Measurements from ENCODE around the gene KRTAP9-7. TPM values are rescaled to one million over a fixed set of nuclear protein-coding genes. Genes with fewer than 3 reads are reported as not detected.
"Not testable (repeated sequence)": the region's sequence is repeated elsewhere in the genome, so short reads cannot be mapped to it uniquely, and the experiment has no call there.

KRTAP9-7 gene
- total RNA-seq, 2 donors from 2014 or later: not detected

DNA sequence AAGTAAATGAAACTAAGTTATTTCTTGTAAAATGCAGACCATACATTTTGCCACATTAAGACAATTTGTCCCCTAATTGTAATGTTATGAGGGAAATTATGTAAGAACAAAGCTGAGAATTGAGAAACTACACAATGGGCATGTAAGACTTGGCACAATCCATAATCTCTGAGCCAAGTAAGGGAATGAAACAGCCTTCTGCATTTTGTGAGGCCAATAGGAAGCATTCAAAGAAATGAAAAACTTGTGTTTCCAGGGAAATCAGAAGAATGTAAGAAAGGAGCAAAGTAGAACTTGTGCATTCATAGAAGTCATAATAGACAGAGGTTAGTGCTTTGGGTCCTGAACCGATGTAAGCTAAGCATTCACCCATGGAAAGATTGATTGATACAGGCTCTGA is 24.2 kb upstream of the KRTAP9-7 start:
- TF ChIP-seq, protein P1, sequence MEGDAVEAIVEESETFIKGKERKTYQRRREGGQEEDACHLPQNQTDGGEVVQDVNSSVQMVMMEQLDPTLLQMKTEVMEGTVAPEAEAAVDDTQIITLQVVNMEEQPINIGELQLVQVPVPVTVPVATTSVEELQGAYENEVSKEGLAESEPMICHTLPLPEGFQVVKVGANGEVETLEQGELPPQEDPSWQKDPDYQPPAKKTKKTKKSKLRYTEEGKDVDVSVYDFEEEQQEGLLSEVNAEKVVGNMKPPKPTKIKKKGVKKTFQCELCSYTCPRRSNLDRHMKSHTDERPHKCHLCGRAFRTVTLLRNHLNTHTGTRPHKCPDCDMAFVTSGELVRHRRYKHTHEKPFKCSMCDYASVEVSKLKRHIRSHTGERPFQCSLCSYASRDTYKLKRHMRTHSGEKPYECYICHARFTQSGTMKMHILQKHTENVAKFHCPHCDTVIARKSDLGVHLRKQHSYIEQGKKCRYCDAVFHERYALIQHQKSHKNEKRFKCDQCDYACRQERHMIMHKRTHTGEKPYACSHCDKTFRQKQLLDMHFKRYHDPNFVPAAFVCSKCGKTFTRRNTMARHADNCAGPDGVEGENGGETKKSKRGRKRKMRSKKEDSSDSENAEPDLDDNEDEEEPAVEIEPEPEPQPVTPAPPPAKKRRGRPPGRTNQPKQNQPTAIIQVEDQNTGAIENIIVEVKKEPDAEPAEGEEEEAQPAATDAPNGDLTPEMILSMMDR (conservative IDR thresholded peaks at IDR 0.05): no peak
- H3K36me3 ChIP-seq (ENCODE audit: control insufficient read depth, insufficient read depth, low read length): no peaks in the 10 kb centered on the region
- DNase-seq: no peak
- no peaks in the 10 kb centered on the region for H3K9me3 ChIP-seq (ENCODE audit: control insufficient read depth, low read length)
- no peak overlapping the region for H3K9ac ChIP-seq (ENCODE audit: extremely low read depth, low read length, poor library complexity, severe bottlenecking)
- H3K4me3 ChIP-seq (ENCODE audit: low read length): no peak overlapping the region
- 84 to 100% methylated on average over 1 of the region's 1 CpG for WGBS, 2 experiments (ENCODE audit: insufficient coverage in 1 of 2, insufficient read length in 1 of 2)
- H3K4me1 Mint-ChIP-seq: no peaks in the 10 kb centered on the region
- no peak overlapping the region for H3K27ac ChIP-seq (ENCODE audit: low read depth, low read length)
- H3K9me3 Mint-ChIP-seq: no peaks in the 10 kb centered on the region
- peaks cover 40% of the 10 kb centered on the region for H3K27me3 Mint-ChIP-seq (ENCODE audit: insufficient read depth)
- no peaks in the 10 kb centered on the region for H3K36me3 Mint-ChIP-seq (ENCODE audit: low read depth)
- H3K27me3 ChIP-seq (ENCODE audit: control insufficient read depth, insufficient read depth, low read length, poor library complexity, severe bottlenecking): peaks cover 35% of the 10 kb centered on the region
- no peaks in the 10 kb centered on the region for H3K4me1 ChIP-seq (ENCODE audit: control insufficient read depth, insufficient read depth, low read length)
- H3K27ac Mint-ChIP-seq: no peak overlapping the region
- H3K4me3 Mint-ChIP-seq: no peak overlapping the region

GRCh38 chr17:41254861-41255260 is 20.6 kb upstream of the KRTAP9-7 start:
- no peaks in the 10 kb centered on the region for H3K4me1 Mint-ChIP-seq
- H3K36me3 Mint-ChIP-seq (ENCODE audit: low read depth): no peaks in the 10 kb centered on the region
- no peak overlapping the region for H3K27ac Mint-ChIP-seq
- no peaks in the 10 kb centered on the region for H3K9me3 Mint-ChIP-seq
- TF ChIP-seq, protein P1 (conservative IDR thresholded peaks at IDR 0.05): no peak
- no peak for DNase-seq
- no peak overlapping the region for H3K4me3 Mint-ChIP-seq
- Histone ChIP-seq H3K4me1 (ENCODE audit: control insufficient read depth, insufficient read depth, low read length) (no peaks in the 10 kb centered on the region), H3K36me3 (ENCODE audit: control insufficient read depth, insufficient read depth, low read length) (no peaks in the 10 kb centered on the region), H3K4me3 (ENCODE audit: low read length) (no peak overlapping the region), H3K27ac (ENCODE audit: low read depth, low read length) (no peak overlapping the region), H3K9ac (ENCODE audit: extremely low read depth, low read length, poor library complexity, severe bottlenecking) (no peak overlapping the region), H3K9me3 (ENCODE audit: control insufficient read depth, low read length) (no peaks in the 10 kb centered on the region), H3K27me3 (ENCODE audit: control insufficient read depth, insufficient read depth, low read length, poor library complexity, severe bottlenecking) (peaks cover 60% of the 10 kb centered on the region)
- peaks cover 43% of the 10 kb centered on the region for H3K27me3 Mint-ChIP-seq (ENCODE audit: insufficient read depth)
- WGBS, 2 experiments (ENCODE audit: insufficient coverage in 1 of 2, insufficient read length in 1 of 2): 55% methylated on average over 1 of the region's 1 CpG; no CpG with 5 or more reads in 1 of the 2 experiments

DNA sequence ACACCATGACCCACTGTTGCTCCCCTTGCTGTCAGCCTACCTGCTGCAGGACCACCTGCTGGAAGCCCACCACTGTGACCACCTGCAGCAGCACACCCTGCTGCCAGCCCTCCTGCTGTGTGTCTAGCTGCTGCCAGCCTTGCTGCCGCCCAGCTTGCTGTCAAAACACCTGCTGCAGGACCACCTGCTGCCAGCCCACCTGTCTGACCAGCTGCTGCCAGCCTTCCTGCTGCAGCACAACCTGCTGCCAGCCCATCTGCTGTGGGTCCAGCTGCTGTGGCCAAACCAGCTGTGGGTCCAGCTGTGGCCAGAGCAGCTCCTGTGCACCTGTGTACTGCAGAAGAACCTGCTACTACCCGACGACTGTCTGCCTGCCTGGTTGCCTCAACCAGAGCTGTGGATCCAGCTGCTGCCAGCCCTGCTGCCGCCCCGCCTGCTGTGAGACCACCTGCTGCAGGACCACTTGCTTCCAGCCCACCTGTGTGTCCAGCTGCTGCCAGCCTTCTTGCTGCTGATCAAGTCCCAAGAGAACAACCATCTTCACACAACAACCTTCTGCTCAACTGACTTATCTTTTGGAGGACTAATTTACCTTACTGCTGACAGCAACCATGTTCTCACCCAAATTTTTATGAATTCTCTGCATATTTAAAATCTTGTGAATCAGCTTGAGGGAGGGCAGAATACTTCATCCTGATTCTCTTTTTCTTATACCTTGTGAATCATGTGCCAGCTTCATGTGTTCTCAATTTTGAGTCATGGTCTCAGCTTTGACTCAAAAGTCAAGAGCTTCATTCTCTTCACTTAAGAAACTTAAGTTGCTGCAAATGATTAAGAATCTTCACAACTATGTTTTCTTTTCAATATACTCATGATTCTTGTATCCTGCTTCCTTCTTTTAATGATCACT is 19.9 kb upstream of the KRTAP9-7 start, which contains the start of gene KRTAP9-9:
Gene KRTAP9-9 (plus strand): TSS at position 4 of the 910 bp plus-strand sequence.
- peaks cover 60% of the 10 kb centered on the region for H3K27me3 ChIP-seq (ENCODE audit: control insufficient read depth, insufficient read depth, low read length, poor library complexity, severe bottlenecking)
- WGBS, 2 experiments (ENCODE audit: insufficient coverage in 1 of 2, insufficient read length in 1 of 2): 78% methylated on average over 5 of the region's 5 CpGs; no CpG with 5 or more reads in 1 of the 2 experiments

More for the DNA sequence above, 19.9 kb upstream of the KRTAP9-7 start, which contains the start of gene KRTAP9-9:
- H3K36me3 ChIP-seq (ENCODE audit: control insufficient read depth, insufficient read depth, low read length); H3K4me1 ChIP-seq (ENCODE audit: control insufficient read depth, insufficient read depth, low read length); DNase-seq; H3K9me3 ChIP-seq (ENCODE audit: control insufficient read depth, low read length); H3K36me3 Mint-ChIP-seq (ENCODE audit: low read depth); H3K9ac ChIP-seq (ENCODE audit: extremely low read depth, low read length, poor library complexity, severe bottlenecking); H3K9me3 Mint-ChIP-seq; H3K27ac Mint-ChIP-seq; H3K4me3 ChIP-seq (ENCODE audit: low read length); H3K4me1 Mint-ChIP-seq; H3K4me3 Mint-ChIP-seq; H3K27ac ChIP-seq (ENCODE audit: low read depth, low read length): not testable (repeated sequence)
- H3K27me3 Mint-ChIP-seq (ENCODE audit: insufficient read depth): peaks cover 43% of the 10 kb centered on the region

Data from endodermal cell (in vitro differentiated cells).